Right renal cortex interstitium (tissue), 3 donors: ENCODE results near the gene GPR15. TPM values are rescaled to one million over a fixed set of nuclear protein-coding genes. Genes with fewer than 3 reads are reported as not detected.

Experiments used
- DNase-seq, 3 donors: peaks; one replicate each; pipeline ENCODE4 v3.0.0-alpha.2; 2013; ENCODE audit warnings: low read depth in 3 of 3, low spot score in 2 of 3
- polyA plus RNA-seq, 3 donors: library from polyadenylated mRNA; unstranded; fragments of 120-200 nt; gene quantifications; one replicate each; pipeline ENCODE4 v1.2.1, GENCODE V29; 2013; ENCODE audit not compliant: insufficient read length in 3 of 3

GPR15 gene
- polyA plus RNA-seq, 3 donors, result not detected

DNA sequence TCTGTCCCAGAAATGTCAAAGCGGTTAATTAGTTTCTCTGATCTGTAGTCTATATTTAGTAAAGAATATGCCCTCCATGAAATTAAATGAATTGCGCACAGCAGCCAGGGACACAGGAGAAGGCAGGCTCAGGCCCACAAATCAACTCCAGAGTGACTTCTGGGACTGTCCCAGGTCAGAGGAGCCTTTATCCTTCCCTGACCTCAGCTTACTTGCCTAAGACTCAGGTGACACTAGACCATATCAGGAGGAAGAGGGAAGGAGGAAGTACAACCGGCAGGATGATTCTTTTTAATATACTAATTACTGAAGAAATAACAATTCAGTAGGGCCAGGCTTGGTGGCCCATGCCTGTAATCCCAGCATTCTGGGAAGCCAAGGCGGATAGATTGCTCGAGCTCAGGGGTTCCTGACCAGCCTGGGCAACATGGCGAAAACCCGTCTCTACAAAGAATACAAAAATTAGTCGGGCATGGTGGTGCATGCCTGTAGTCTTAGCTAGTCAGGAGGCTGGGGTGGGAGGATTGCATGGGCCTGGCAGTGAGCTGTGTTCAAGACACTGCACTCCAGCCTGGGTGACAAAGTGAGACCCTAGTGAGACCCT is 1.8 kb upstream of the GPR15 start:
- no peak for DNase-seq

DNA sequence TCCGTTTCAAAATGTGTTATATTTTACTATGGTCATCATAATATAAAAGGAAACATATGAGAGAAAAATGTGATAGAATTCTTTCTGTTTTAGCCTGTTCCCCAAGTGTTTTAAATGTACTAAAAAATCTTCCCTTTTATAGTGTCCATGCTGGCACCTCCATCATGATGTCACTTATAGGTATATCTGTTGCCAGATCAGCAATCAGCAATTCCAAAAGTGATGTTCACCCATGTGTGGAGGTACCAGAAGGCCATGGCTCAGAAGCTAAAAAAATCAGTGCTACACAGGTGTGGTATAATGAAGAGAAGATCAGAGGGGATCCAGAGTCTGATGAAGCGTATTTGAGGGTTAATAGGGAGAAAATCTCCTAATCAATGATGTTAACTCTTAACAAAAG is 1.1 kb upstream of the GPR15 start:
- no peak for DNase-seq

DNA sequence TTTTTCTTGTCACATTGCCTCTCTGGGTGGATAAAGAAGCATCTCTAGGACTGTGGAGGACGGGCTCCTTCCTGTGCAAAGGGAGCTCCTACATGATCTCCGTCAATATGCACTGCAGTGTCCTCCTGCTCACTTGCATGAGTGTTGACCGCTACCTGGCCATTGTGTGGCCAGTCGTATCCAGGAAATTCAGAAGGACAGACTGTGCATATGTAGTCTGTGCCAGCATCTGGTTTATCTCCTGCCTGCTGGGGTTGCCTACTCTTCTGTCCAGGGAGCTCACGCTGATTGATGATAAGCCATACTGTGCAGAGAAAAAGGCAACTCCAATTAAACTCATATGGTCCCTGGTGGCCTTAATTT is 478 bp downstream of the GPR15 start:
- no peak for DNase-seq

GRCh38 chr3:98532709-98533571 is 1.2 kb downstream of the GPR15 start:
- DNase-seq, result no peak

- no peak for DNase-seq
Observed at GRCh38 chr3:98534168-98534567, 2.4 kb downstream of the GPR15 start.

DNA sequence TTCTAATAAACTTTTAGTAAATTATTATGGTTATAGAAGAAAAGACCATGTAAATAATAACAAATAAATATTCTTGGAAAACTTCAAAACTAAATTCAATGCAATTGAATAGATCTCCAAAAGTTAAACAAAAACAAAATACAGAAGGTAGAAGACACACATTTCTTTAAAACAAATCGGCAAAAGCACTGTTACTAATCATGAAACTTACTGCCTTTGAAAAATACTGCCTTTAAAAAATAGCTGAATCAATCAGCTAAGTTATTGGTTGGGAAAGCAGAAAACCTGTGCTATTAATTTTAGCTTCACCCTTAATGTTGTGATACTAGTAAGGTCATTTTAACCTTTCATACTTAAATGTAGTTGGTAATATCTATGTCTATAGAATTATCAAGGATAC is 3.0 kb downstream of the GPR15 start:
- no peak for DNase-seq

GRCh38 chr3:98536456-98537017 is 4.8 kb downstream of the GPR15 start:
- no peak for DNase-seq

DNA sequence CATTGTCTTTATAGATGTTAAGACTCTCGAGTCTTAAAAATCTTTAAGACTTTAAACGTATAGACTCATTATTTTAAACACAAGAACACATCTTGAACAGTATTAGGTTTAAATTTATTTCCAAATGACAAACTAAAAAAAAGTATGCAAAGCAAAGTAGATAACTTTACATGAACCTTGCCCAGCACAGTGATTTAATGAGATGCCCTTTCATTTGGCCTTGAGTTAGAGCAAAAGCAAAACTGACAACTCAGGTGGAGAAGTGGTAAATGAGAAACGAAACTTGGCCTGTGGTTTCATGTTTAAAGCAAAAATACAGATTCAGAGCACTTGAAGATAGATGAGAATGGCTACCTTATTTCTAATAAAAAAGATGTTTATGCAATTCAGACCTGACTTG is 8.6 kb downstream of the GPR15 start:
- no peak for DNase-seq

DNA sequence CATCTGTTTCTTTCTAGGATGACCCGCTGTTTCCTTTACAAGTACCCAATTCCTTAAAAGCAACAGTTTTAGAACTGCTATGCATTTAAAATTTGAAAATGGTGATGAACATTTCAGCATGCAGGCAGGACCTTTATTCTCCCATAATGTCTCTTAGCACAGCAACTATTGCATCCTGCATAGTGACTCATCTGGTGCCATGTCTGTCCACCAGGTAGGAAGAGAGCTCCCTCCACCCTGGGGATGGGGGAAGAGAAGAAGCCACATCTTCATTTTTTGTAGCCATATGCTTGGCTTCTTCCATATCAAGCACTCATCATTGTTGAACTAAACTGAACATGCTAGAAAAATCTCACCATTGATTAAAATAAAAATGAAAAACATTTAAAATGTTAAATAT is 9.9 kb downstream of the GPR15 start:
- DNase-seq, result no peak

GRCh38 chr3:98542623-98543022 is 10.8 kb downstream of the GPR15 start:
- no peak for DNase-seq

DNA sequence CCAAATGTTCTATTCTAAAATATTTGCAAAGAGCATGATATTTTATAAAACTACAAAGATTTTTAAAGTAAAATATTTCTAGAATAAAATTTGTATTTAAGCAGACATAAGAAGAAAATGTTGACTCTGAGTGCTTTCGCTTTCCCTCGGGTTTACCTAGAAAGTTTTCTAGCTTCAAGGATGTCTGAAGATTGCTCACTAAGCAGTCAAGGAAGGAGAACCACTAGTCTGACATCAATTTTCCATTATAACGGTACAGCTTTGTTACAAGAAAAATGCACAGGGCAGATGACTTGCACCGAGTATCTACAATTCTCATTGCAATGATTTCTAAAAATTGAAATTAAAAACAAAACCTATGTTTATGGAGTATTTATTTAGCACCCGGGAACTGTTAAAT is 14.2 kb downstream of the GPR15 start:
- no peak for DNase-seq

- no peak for DNase-seq
Observed at GRCh38 chr3:98548544-98548943, 16.8 kb downstream of the GPR15 start.

GRCh38 chr3:98550833-98551232 is 19.1 kb downstream of the GPR15 start:
- no peak for DNase-seq

DNA sequence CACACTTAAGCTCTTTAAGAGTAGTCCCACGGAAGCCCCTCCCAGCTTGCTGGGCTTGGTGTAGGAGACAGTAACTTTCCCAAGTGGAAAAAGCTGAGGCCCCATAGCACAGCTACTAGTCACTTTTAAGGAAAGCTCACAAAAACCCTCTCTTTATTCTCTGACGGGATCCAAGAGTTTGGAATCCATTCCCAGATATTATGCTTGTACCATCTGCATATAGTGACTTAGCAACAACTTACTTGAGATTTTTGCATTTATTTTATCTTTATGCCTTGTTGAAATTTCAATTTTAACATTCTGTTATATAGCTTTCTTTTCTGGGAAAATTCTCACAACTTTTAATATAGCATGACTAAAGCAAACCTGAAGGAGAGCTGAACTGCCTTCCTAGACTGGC is 19.5 kb downstream of the GPR15 start:
- DNase-seq, result no peak

GRCh38 chr3:98551754-98552153 is 20.0 kb downstream of the GPR15 start:
- DNase-seq, result no peak

GRCh38 chr3:98552232-98553020 is 20.6 kb downstream of the GPR15 start:
- no peak for DNase-seq

DNA sequence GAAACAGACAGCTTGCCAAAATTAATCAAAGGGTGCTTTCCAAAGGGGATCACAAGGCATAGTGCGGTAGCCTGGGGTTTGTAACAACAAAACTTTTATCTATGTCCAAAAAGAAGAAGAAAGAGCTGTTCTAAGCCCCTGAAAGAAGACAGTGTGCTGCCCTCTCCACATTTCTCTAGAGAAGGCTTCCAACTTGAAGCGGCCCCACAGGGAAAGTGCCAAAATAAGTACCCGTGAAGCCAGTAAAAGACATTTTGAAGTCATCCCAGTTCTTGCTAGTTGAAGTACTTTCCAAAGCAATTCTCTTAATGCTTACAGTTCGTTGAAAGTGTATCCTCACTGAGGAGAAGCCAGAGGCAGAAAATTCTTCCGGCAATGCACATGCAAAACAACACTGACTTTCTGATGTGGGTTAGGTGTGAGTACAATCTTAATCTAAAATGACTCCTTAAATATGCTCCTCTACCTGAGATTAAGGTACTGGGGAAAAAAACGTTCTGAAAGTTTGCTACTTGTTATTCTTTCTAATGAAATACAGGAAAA is 21.3 kb downstream of the GPR15 start:
- DNase-seq, result no peak

GRCh38 chr3:98553753-98554152 is 22.0 kb downstream of the GPR15 start:
- DNase-seq, result no peak

- no peak for DNase-seq
Observed at GRCh38 chr3:98554580-98554979, 22.8 kb downstream of the GPR15 start.

DNA sequence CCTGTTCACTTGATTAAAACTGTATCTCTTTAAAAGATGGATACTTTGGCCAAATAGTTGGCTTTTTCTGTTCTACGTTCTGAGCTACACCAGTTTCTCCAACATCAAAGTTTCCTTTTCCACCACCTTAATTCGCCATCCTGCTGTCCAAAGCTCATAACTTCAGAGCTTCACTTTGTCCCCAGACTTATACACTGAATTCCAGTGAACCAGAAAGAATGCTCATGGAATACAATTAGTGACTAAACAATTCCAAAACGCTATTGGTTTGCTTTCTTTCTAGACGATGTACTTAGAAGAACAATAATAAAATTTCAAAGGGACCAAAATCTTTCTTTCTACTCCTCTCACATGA is 23.2 kb downstream of the GPR15 start:
- DNase-seq, result no peak
